Adrenal gland (tissue), 12 donors: ENCODE measurements around the gene PSMD12. TPM values are rescaled to one million over a fixed set of nuclear protein-coding genes. Genes with fewer than 3 reads are reported as not detected.

Experiments used
- DNase-seq, 7 donors: peaks; one replicate each; pipeline ENCODE4 v3.0.0-alpha.2; 2019 to 2020
- H3K27ac ChIP-seq, 5 donors: fragments of 200-600 bp; sonication (generic) in 4 of 5; 1 replicate in 3 of 5; 2 replicates in 2 of 5; pipeline versions ENCODE4 v1.5.1 to v1.8.0; 2016 to 2020; ENCODE audit warnings: mild to moderate bottlenecking in 1 of 5
- H3K27me3 ChIP-seq: fragments of 200-600 bp; 2 replicates; pipeline ENCODE4 v1.8.0; 2021
- H3K36me3 ChIP-seq, 2 donors: fragments of 200-600 bp; replicated peaks in 1 of 2; 1 replicate in 1 of 2; 2 replicates in 1 of 2; pipeline versions ENCODE4 v1.5.1 to v1.8.0; 2018 to 2022
- H3K4me1 ChIP-seq, 2 donors: fragments of 200-600 bp; replicated peaks in 1 of 2; 1 replicate in 1 of 2; 2 replicates in 1 of 2; pipeline versions ENCODE4 v1.5.1 to v1.8.0; 2018 to 2021
- H3K4me3 ChIP-seq, 4 donors: fragments of 200-600 bp; sonication (generic) in 3 of 4; one replicate each; pipeline ENCODE4 v1.5.1; 2016 to 2018
- H3K9me3 ChIP-seq, 3 donors: fragments of 200-600 bp; sonication (generic) in 1 of 3; replicated peaks in 1 of 3; 1 replicate in 2 of 3; 2 replicates in 1 of 3; pipeline versions ENCODE4 v1.5.1 to v1.8.0; 2016 to 2021
- POLR2A ChIP-seq, 2 donors: fragments of 450-650 bp; IDR thresholded peaks; one replicate each; pipeline ENCODE4 v1.6.1; 2017; ENCODE audit warnings: antibody characterized with exemption in 2 of 2, mild to moderate bottlenecking in 2 of 2, moderate library complexity in 1 of 2
- WGBS, 4 donors: extraction: QIAGEN DNeasy Blood & Tissue Kit in 2 of 4; methylation state at CpG; one replicate each; pipeline versions ENCODE4 v1.1.5 to v1.1.7; 2013 to 2017; 5-methylcytosine and 5-hydroxymethylcytosine counted together
- intact Hi-C, 2 donors: fragments of 100-400 bp; cut with DNase I; formaldehyde crosslinking; loops; one replicate each; pipeline versions ENCODE4 v1.14.1 to v1.15.0; 2022 to 2023
- polyA plus RNA-seq, 3 donors: library from polyadenylated mRNA; stranded (reverse); fragments of 200-250 nt in 2 of 3; fragments of 350-450 nt in 1 of 3; fragmentation: Illumina TruSeq in 1 of 3; extraction: RNeasy Lipid Tissue Mini Kit (QIAGEN cat#74804) in 1 of 3; gene quantifications; one replicate each; pipeline ENCODE4 v1.2.3, GENCODE V29; 2013 to 2014
- total RNA-seq, 9 donors: library from RNA; depleted of rRNA in 4 of 9; stranded (reverse); fragments of >200 nt in 4 of 9; fragments of 120-200 nt in 1 of 9; fragmentation: NEBNext Ultra II Directional in 1 of 9; extraction: Animal tissue kit (Norgen Biotek cat#: 25700) in 1 of 9; gene quantifications; one replicate each; pipeline versions ENCODE4 v1.1.0 to v1.2.4, GENCODE V29; 2013 to 2023
- TF ChIP-seq, protein P1 (sequence below), 6 experiments: fragments of 450-650 bp in 4 of 6; fragments of 200-600 bp in 2 of 6; sonication (generic) in 1 of 6; IDR thresholded peaks; 1 replicate in 5 of 6; 2 replicates in 1 of 6; pipeline versions ENCODE4 v1.5.1 to v1.8.0; 2016 to 2021; ENCODE audit warnings: antibody characterized with exemption in 6 of 6, mild to moderate bottlenecking in 2 of 6, moderate library complexity in 1 of 6
- donor health status: healthy with polysubstance abuse.
- donor health status: Bipolar disorder and iron deficiency.
- donor health status: DM: yes; HTN: yes; CAD: no.
- donor health status: DM: no; HTN: no; CAD: no.
- donor health status: DM: no; HTN: no; CAD: no.
- donor health status: DM: yes; HTN: yes; CAD: no.

The PSMD12 gene
- total and polyA plus RNA-seq, 12 donors: 19.7 to 163 (median 38.3) TPM

DNA sequence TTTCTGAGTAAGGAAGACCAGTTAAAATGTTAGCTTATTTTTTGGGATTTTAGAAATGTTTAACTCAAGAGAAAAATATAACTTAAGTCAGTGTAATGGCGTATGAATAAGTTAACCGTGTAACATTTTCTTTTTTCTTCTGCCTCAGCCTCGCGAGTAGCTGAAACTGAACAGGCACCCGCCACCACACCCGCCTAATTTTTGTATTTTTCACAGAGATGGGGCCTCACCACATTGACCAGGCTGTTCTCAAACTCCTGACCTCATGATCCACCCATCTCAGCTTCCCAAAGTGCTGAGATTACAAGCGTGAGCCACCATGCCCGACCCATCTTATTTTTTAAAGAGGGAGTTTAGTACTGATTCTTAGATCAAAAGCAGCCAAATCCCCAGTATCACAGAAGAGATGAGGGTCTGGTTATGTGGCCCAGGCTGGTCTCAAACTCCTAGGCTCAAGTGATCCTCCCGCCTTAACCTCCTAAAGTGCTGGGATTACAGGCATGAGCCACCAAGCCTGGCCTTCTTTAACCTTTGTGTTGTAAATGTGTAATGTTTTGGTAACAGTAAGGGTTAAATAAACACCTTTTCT, 27.5 kb upstream of the PSMD12 start:
- Histone ChIP-seq H3K27me3 (no peaks in the 10 kb centered on the region), H3K27ac (peak overlapping the region in 2 of 5 donors; percentile 12 to 34), H3K36me3 (no peaks in the 10 kb centered on the region), H3K4me1 (peaks cover 0 to 19% of the 10 kb centered on the region in 2 donors), H3K9me3 (no peaks in the 10 kb centered on the region), H3K4me3 (no peak overlapping the region)
- 90 to 97% (median 96%) methylated on average over 9 of the region's 9 CpGs for WGBS, 4 donors
- DNase-seq: no peak
- intact Hi-C loops: no loop called here
- TF ChIP-seq, protein P1, sequence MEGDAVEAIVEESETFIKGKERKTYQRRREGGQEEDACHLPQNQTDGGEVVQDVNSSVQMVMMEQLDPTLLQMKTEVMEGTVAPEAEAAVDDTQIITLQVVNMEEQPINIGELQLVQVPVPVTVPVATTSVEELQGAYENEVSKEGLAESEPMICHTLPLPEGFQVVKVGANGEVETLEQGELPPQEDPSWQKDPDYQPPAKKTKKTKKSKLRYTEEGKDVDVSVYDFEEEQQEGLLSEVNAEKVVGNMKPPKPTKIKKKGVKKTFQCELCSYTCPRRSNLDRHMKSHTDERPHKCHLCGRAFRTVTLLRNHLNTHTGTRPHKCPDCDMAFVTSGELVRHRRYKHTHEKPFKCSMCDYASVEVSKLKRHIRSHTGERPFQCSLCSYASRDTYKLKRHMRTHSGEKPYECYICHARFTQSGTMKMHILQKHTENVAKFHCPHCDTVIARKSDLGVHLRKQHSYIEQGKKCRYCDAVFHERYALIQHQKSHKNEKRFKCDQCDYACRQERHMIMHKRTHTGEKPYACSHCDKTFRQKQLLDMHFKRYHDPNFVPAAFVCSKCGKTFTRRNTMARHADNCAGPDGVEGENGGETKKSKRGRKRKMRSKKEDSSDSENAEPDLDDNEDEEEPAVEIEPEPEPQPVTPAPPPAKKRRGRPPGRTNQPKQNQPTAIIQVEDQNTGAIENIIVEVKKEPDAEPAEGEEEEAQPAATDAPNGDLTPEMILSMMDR (IDR thresholded peaks at IDR 0.05): no peak
- TF ChIP-seq POLR2A (IDR thresholded peaks at IDR 0.05): no peak

DNA sequence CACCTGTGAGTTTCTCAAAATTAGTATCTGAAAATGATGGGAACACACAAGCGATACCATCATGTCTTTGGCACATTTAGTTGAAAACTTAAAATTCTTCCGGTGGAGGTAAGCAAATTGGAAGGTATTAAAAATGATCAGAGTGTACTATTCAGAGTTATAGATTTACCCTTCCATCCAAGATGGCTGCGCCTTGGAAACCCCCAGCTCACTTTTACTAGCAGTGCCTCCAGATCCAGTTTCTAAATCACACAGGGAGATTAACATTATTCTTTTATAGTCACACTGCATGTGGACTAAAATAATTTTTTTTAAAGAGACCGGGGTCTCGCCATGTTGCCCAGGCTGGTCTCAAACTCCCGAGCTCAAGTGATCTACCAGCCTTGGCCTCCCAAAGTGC, 25.7 kb upstream of the PSMD12 start:
- 95 to 99% (median 97%) methylated on average over 6 of the region's 6 CpGs for WGBS, 4 donors
- TF ChIP-seq POLR2A (IDR thresholded peaks at IDR 0.05): no peak
- TF ChIP-seq, protein P1 (IDR thresholded peaks at IDR 0.05): no peak
- H3K27ac ChIP-seq: no peak overlapping the region
- intact Hi-C loops: no loop called here
- no peaks in the 10 kb centered on the region for H3K36me3 ChIP-seq
- H3K4me1 ChIP-seq: peaks cover 0 to 19% of the 10 kb centered on the region in 2 donors
- DNase-seq: peak in 1 of 7 donors; percentile 11
- no peaks in the 10 kb centered on the region for H3K9me3 ChIP-seq
- no peak overlapping the region for H3K4me3 ChIP-seq
- H3K27me3 ChIP-seq: no peaks in the 10 kb centered on the region

DNA sequence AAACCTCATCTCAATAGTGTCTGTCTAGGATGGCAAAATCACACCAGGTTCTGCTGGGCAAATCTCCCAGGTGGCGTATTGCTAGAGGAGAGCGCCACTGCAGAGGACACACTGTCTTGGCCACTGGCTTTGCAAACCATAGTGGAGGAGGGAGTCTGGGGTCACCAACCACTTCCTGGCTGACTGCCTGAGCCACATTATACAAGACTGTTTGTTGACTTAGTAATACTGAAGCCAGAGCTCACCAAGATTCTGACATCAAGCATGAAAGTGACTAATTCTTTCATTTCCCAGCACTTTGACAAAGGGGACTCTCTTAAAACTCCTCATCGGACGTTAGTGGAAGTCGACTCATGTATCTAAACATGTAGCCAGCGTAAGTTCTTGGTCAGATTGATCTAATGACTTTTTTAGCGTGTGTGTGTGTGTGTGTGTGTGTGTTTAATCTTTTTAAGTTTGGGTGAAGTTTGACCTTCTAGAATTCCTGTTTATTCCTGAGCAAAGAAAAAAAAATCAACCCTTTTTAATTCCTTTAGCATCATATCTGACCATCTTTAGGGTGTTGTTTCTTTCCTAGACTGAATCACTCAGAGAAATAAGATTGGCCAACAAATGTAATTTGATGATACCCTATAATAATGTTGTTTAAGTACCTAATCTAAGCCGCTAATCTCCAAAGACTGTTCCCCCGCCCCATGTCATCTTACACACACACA, 24.4 kb upstream of the PSMD12 start:
- Histone ChIP-seq H3K27me3 (no peaks in the 10 kb centered on the region), H3K27ac (peak overlapping the region in 2 of 5 donors; percentile 43 to 56), H3K4me3 (peak overlapping the region in 1 of 4 donors; percentile 23), H3K36me3 (no peaks in the 10 kb centered on the region), H3K9me3 (no peaks in the 10 kb centered on the region), H3K4me1 (peaks cover 0 to 19% of the 10 kb centered on the region in 2 donors)
- TF ChIP-seq, protein P1 (IDR thresholded peaks at IDR 0.05): no peak
- TF ChIP-seq POLR2A (IDR thresholded peaks at IDR 0.05): no peak
- WGBS, 4 donors: 42 to 52% (median 44%) methylated on average over 9 of the region's 9 CpGs
- DNase-seq: peak; percentile 38 to 82 (median 69)
- intact Hi-C loops: no loop called here

DNA sequence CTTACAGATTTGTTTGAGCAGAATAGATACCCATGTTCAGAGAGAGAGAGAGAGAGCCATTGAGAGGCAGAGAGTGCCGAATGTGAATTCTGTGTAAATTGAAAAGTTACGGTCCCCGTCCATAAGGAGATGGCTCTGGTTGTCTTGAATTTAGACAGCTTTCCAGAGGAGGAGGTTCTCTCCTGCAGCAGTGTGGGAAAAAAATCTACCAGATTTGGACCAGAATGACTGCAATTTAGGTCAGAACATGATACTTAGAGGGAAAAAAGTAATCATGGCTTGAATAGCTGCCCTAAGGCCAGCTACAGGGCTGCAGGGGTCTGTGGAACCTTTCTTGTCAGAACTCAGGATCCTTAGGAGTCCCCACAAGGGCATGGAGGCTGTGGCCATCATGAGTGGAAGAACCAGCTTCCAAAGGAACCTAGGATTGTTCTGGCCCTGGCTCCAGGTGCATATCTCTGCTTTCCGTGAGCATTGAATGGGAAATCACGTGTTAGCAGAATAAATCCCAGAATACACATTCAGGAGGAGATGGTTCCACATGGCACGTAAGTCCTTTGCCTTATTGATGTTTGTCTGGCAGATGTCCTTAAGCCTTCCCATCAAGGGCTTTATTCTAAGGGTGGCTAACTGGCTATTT, 23.7 kb upstream of the PSMD12 start:
- no peak for DNase-seq
- Histone ChIP-seq H3K4me1 (peaks cover 0 to 19% of the 10 kb centered on the region in 2 donors), H3K27me3 (no peaks in the 10 kb centered on the region), H3K36me3 (no peaks in the 10 kb centered on the region), H3K9me3 (no peaks in the 10 kb centered on the region), H3K27ac (peak overlapping the region in 2 of 5 donors; percentile 43 to 56), H3K4me3 (no peak overlapping the region)
- intact Hi-C loops: no loop called here
- 84 to 91% (median 88%) methylated on average over 6 of the region's 6 CpGs for WGBS, 4 donors
- no peak for TF ChIP-seq POLR2A (IDR thresholded peaks at IDR 0.05)
- TF ChIP-seq, protein P1 (IDR thresholded peaks at IDR 0.05): no peak
